Measurements from ENCODE around the gene ADGRF1.

GRCh38 chr6:47047097-47047478, 5.0 kb upstream of the ADGRF1 start:
- no peak for TF ChIP-seq CTCF (IDR thresholded peaks at IDR 0.05)
- TF ChIP-seq POLR2A (IDR thresholded peaks at IDR 0.05), result no peak
- TF ChIP-seq POLR2AphosphoS5 (IDR thresholded peaks at IDR 0.05), result no peak

Data from prostate gland (tissue), 2 donors.